22Rv1 (cell line): Measurements from ENCODE around the gene CCL22.

Experiments used
- CTCF ChIP-seq: fragments of 450-650 bp; IDR thresholded peaks from 2 replicates; pipeline ENCODE4 v1.5.1; 2017; ENCODE audit warnings: mild to moderate bottlenecking
- ZFX ChIP-seq: fragments of 450-650 bp; IDR thresholded peaks from 2 replicates; pipeline ENCODE4 v1.6.1; 2017; ENCODE audit warnings: antibody characterized with exemption, borderline replicate concordance

GRCh38 chr16:57379579-57379978 lies 21.0 kb downstream of the CCL22 start:
- TF ChIP-seq CTCF (no peak), ZFX (no peak)
